ENCODE data around the gene ACOXL. TPM values are rescaled to one million over a fixed set of nuclear protein-coding genes. Genes with fewer than 3 reads are reported as not detected.
"Not testable (repeated sequence)": the region's sequence is repeated elsewhere in the genome, so short reads cannot be mapped to it uniquely, and the experiment has no call there.

The ACOXL gene
- total RNA-seq, 1 experiment from 2014 or later = not detected

GRCh38 chr2:111058264-111058663, 325.9 kb downstream of the ACOXL start:
- Histone ChIP-seq H3K27ac (no peak overlapping the region), H3K4me1 (no peaks in the 10 kb centered on the region), H3K27me3 (no peaks in the 10 kb centered on the region), H3K9me3 (replicated peaks) (no peaks in the 10 kb centered on the region), H3K36me3 (no peaks in the 10 kb centered on the region), H3K4me3 (no peak overlapping the region)
- no peak for DNase-seq

GRCh38 chr2:111061191-111061590, 328.8 kb downstream of the ACOXL start:
- H3K9me3 ChIP-seq (replicated peaks) = no peaks in the 10 kb centered on the region
- no peak overlapping the region for H3K4me3 ChIP-seq
- no peak overlapping the region for H3K27ac ChIP-seq
- H3K27me3 ChIP-seq = no peaks in the 10 kb centered on the region
- no peak for DNase-seq
- no peaks in the 10 kb centered on the region for H3K36me3 ChIP-seq
- H3K4me1 ChIP-seq = no peaks in the 10 kb centered on the region

- DNase-seq = no peak
- no peaks in the 10 kb centered on the region for H3K9me3 ChIP-seq (replicated peaks)
These were observed 330.0 kb downstream of the ACOXL start for GRCh38 chr2:111062417-111062816.

GRCh38 chr2:111066062-111066593, 333.8 kb downstream of the ACOXL start:
- no peaks in the 10 kb centered on the region for H3K27me3 ChIP-seq
- no peaks in the 10 kb centered on the region for H3K4me1 ChIP-seq
- no peak for DNase-seq
- no peak overlapping the region for H3K27ac ChIP-seq
- no peaks in the 10 kb centered on the region; the same call in 1 of the 2 replicates for H3K36me3 ChIP-seq
- no peaks in the 10 kb centered on the region for H3K9me3 ChIP-seq (replicated peaks)
- H3K4me3 ChIP-seq = no peak overlapping the region

More at GRCh38 chr2:111062417-111062816, 330.0 kb downstream of the ACOXL start:
- Histone ChIP-seq H3K27ac (no peak overlapping the region), H3K27me3 (no peaks in the 10 kb centered on the region), H3K4me3 (no peak overlapping the region), H3K36me3 (no peaks in the 10 kb centered on the region; the same call in 1 of the 2 replicates), H3K4me1 (no peaks in the 10 kb centered on the region)

GRCh38 chr2:111068435-111069058, 336.2 kb downstream of the ACOXL start:
- no peaks in the 10 kb centered on the region; the same call in 1 of the 2 replicates for H3K36me3 ChIP-seq
- no peak for DNase-seq

GRCh38 chr2:111069722-111070121, 337.3 kb downstream of the ACOXL start:
- Histone ChIP-seq H3K27me3 (no peaks in the 10 kb centered on the region), H3K4me1 (peaks cover 13% of the 10 kb centered on the region), H3K4me3 (no peak overlapping the region), H3K27ac (no peak overlapping the region), H3K9me3 (replicated peaks) (no peaks in the 10 kb centered on the region), H3K36me3 (no peaks in the 10 kb centered on the region; the same call in 1 of the 2 replicates)
- DNase-seq = no peak

More at GRCh38 chr2:111068435-111069058, 336.2 kb downstream of the ACOXL start:
- Histone ChIP-seq H3K27ac (no peak overlapping the region), H3K4me3 (no peak overlapping the region), H3K27me3 (no peaks in the 10 kb centered on the region), H3K4me1 (peaks cover 13% of the 10 kb centered on the region), H3K9me3 (replicated peaks) (no peaks in the 10 kb centered on the region)

- peak; percentile 32 to 64 for DNase-seq
- Histone ChIP-seq H3K27ac (no peak overlapping the region), H3K36me3 (no peaks in the 10 kb centered on the region; the same call in 1 of the 2 replicates), H3K27me3 (no peaks in the 10 kb centered on the region), H3K9me3 (replicated peaks) (no peaks in the 10 kb centered on the region), H3K4me1 (peaks cover 13% of the 10 kb centered on the region), H3K4me3 (no peak overlapping the region)
These were observed 339.3 kb downstream of the ACOXL start for GRCh38 chr2:111071600-111072171.

- no peaks in the 10 kb centered on the region for H3K27me3 ChIP-seq
- H3K9me3 ChIP-seq (replicated peaks) = no peaks in the 10 kb centered on the region
- H3K27ac ChIP-seq = no peak overlapping the region
- DNase-seq = no peak
- peaks cover 13% of the 10 kb centered on the region for H3K4me1 ChIP-seq
- no peak overlapping the region for H3K4me3 ChIP-seq
- H3K36me3 ChIP-seq = no peaks in the 10 kb centered on the region
These were observed 340.0 kb downstream of the ACOXL start for GRCh38 chr2:111072220-111072871.

- H3K4me3 ChIP-seq; H3K9me3 ChIP-seq (replicated peaks); DNase-seq; H3K36me3 ChIP-seq; H3K27me3 ChIP-seq; H3K27ac ChIP-seq; H3K4me1 ChIP-seq: not testable (repeated sequence)
These were observed 350.3 kb downstream of the ACOXL start for GRCh38 chr2:111082659-111083058.

GRCh38 chr2:111091811-111092211, 359.4 kb downstream of the ACOXL start:
- H3K36me3 ChIP-seq = no peaks in the 10 kb centered on the region
- DNase-seq = no peak
- no peaks in the 10 kb centered on the region for H3K27me3 ChIP-seq
- H3K9me3 ChIP-seq (replicated peaks) = no peaks in the 10 kb centered on the region
- H3K4me3 ChIP-seq = no peak overlapping the region
- H3K27ac ChIP-seq = no peak overlapping the region
- no peaks in the 10 kb centered on the region for H3K4me1 ChIP-seq

- Histone ChIP-seq H3K4me3 (no peak overlapping the region), H3K36me3 (no peaks in the 10 kb centered on the region), H3K27me3 (no peaks in the 10 kb centered on the region), H3K27ac (no peak overlapping the region), H3K4me1 (no peaks in the 10 kb centered on the region; the same call in 1 of the 2 replicates), H3K9me3 (replicated peaks) (no peaks in the 10 kb centered on the region)
- no peak for DNase-seq
These were observed 362.3 kb downstream of the ACOXL start for GRCh38 chr2:111094691-111095090.

GRCh38 chr2:111095434-111095833, 363.1 kb downstream of the ACOXL start:
- Histone ChIP-seq H3K27ac (no peak overlapping the region), H3K36me3 (no peaks in the 10 kb centered on the region), H3K4me3 (no peak overlapping the region), H3K9me3 (replicated peaks) (no peaks in the 10 kb centered on the region), H3K4me1 (no peaks in the 10 kb centered on the region; the same call in 1 of the 2 replicates), H3K27me3 (no peaks in the 10 kb centered on the region)
- DNase-seq = no peak

- peak; percentile 12 to 26 for DNase-seq
- Histone ChIP-seq H3K36me3 (no peaks in the 10 kb centered on the region), H3K27me3 (no peaks in the 10 kb centered on the region)
These were observed 367.0 kb downstream of the ACOXL start for GRCh38 chr2:111099402-111099801.

GRCh38 chr2:111100087-111100764, 367.9 kb downstream of the ACOXL start:
- DNase-seq = peak in 1 of 2 experiments; percentile 15
- H3K4me1 ChIP-seq = no peaks in the 10 kb centered on the region; the same call in 1 of the 2 replicates
- no peak overlapping the region for H3K27ac ChIP-seq
- no peaks in the 10 kb centered on the region for H3K27me3 ChIP-seq
- H3K9me3 ChIP-seq (replicated peaks) = no peaks in the 10 kb centered on the region
- H3K36me3 ChIP-seq = no peaks in the 10 kb centered on the region
- H3K4me3 ChIP-seq = no peak overlapping the region

More at GRCh38 chr2:111099402-111099801, 367.0 kb downstream of the ACOXL start:
- H3K4me1 ChIP-seq = no peaks in the 10 kb centered on the region; the same call in 1 of the 2 replicates
- no peaks in the 10 kb centered on the region for H3K9me3 ChIP-seq (replicated peaks)
- H3K27ac ChIP-seq = no peak overlapping the region
- no peak overlapping the region for H3K4me3 ChIP-seq

All from SJCRH30 (cell line).